Measurements from ENCODE around the gene RAD51B. TPM values are rescaled to one million over a fixed set of nuclear protein-coding genes. Genes with fewer than 3 reads are reported as not detected.

Gene RAD51B
- total and polyA plus RNA-seq, 2 of the 13 experiments (the other 11 are each of a cell fraction or from before 2014, with no cell fraction given) = 7.0 to 9.5 TPM

DNA sequence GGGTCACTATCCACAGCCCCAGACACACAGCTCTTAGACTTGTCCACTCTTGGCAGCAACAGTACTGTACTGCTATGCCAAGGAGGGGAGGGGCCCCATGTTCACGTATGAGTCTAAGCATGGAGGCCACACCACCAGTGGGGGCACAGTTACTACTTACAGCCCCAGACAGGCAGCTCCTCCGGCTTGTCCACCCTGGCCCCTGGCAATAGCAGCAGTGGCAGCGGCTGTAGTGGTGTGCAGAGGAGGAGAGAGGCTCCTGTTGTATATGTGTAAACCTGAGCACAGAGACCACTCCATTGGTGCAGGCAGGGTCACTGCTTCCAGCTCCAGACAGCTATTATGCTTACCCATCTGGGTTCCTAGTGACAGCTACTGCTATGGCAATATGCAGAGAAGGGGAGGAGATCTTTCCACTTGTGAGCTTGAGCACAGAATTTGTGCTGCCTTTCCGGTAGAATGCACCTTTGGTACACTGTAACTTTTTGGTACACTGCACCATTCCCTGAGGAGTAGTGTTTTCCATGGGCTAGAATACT is 113.2 kb downstream of the RAD51B start:
- H3K9ac ChIP-seq (ENCODE audit: insufficient read depth, low read depth, low read length) = no peak overlapping the region
- no peak for DNase-seq (ENCODE audit: low spot score)
- no peak for FAIRE-seq
- no peak overlapping the region for H3K4me2 ChIP-seq (ENCODE audit: low read depth, low read length)
- no peaks in the 10 kb centered on the region for H3K79me2 ChIP-seq (ENCODE audit: insufficient read depth, low read length)
- H3K4me1 ChIP-seq (ENCODE audit: insufficient read depth, low read length) = no peaks in the 10 kb centered on the region
- no peak for ATAC-seq
- H3K27ac ChIP-seq (ENCODE audit: extremely low read length, insufficient read depth, low read length) = no peak overlapping the region
- no peaks in the 10 kb centered on the region for H4K20me1 ChIP-seq (ENCODE audit: insufficient read depth, low read length)
- no peak overlapping the region for H2AFZ ChIP-seq (ENCODE audit: low read length)
- CTCF ChIA-PET (ENCODE audit: low intra/inter-chr PET ratio, low total read pairs) = interaction anchor here (2.0 kb wide), 1 partner anchor 892 kb away, joined by 6 read pairs; no protein-coding TSS in a partner anchor
- intact Hi-C loops (cut with micrococcal nuclease; ENCODE audit: unreplicated experiment) = no loop called here
- peaks cover 8% of the 10 kb centered on the region; the same call in 1 of the 2 replicates for H3K9me3 ChIP-seq (ENCODE audit: low read length)
- no peaks in the 10 kb centered on the region for H3K36me3 ChIP-seq (replicated peaks in 1 of 2; ENCODE audit: control insufficient read depth in 1 of 2, insufficient read depth in 2 of 2, low read length in 2 of 2)
- POLR2A ChIA-PET = no interaction called here
- TF ChIP-seq MXI1 (IDR thresholded peaks at IDR 0.05; ENCODE audit: borderline replicate concordance, low read depth, low read length) = no peak
- no peak for TF ChIP-seq SKI (IDR thresholded peaks at IDR 0.05; ENCODE audit: partially characterized antibody)
- no peak for TF ChIP-seq SOX5 (CRISPR knock-in tag; IDR thresholded peaks at IDR 0.05; ENCODE audit: borderline replicate concordance)
- no peak for TF ChIP-seq TGIF2 (CRISPR knock-in tag; IDR thresholded peaks at IDR 0.05)
- TF ChIP-seq ZSCAN12 (CRISPR knock-in tag; IDR thresholded peaks at IDR 0.05) = no peak
- TF ChIP-seq MYNN (CRISPR knock-in tag; IDR thresholded peaks at IDR 0.05; ENCODE audit: low read depth) = no peak
- TF ChIP-seq SAFB2 (CRISPR knock-in tag; IDR thresholded peaks at IDR 0.05; ENCODE audit: borderline replicate concordance, low read depth) = no peak
- TF ChIP-seq MTF1 (CRISPR knock-in tag; IDR thresholded peaks at IDR 0.05) = no peak
- no peak for TF ChIP-seq REXO4 (CRISPR knock-in tag; IDR thresholded peaks at IDR 0.05; ENCODE audit: borderline replicate concordance)
- TF ChIP-seq ZKSCAN1 (IDR thresholded peaks at IDR 0.05; ENCODE audit: low read length) = no peak
- TF ChIP-seq MAF1 (CRISPR knock-in tag; IDR thresholded peaks at IDR 0.05; ENCODE audit: borderline replicate concordance) = no peak
- TF ChIP-seq SP2 (CRISPR knock-in tag; IDR thresholded peaks at IDR 0.05) = no peak
- no peak for TF ChIP-seq ZNF468 (CRISPR knock-in tag; IDR thresholded peaks at IDR 0.05)
- WGBS (ENCODE audit: low lambda C conversion rate) = 29% methylated on average over 1 of the region's 4 CpGs
- in situ Hi-C loops (cut with HindIII; ENCODE audit: extremely low pct_ligation_motif_present, low pct_unique_long_range_greater_than_20kb) = loop anchor here (5.0 to 25.0 kb wide), 2 partner anchors 730 to 885 kb away; no protein-coding TSS in a partner anchor
- H3K27me3 ChIP-seq (ENCODE audit: control insufficient read depth in 1 of 2, insufficient read depth in 2 of 2, low read length in 2 of 2) = no peaks in the 10 kb centered on the region
- H3K4me3 ChIP-seq (replicated peaks in 1 of 3; ENCODE audit: insufficient read depth in 1 of 3, low read depth in 2 of 3, low read length in 3 of 3) = no peak overlapping the region
- BruUV-seq (replicated peaks) = no TSS peak

Data from HepG2 (cell line).